Measurements from ENCODE around the gene CIROP.

- TF ChIP-seq KDM1A (IDR thresholded peaks at IDR 0.05) (no peak), POLR2AphosphoS5 (IDR thresholded peaks at IDR 0.05; ENCODE audit: control insufficient read depth, insufficient read depth, low read depth, low read length) (no peak), SMARCC2 (IDR thresholded peaks at IDR 0.05; ENCODE audit: low read depth) (no peak), FOXK1 (CRISPR knock-in tag; IDR thresholded peaks at IDR 0.05; ENCODE audit: borderline replicate concordance) (no peak), HIVEP1 (CRISPR knock-in tag; IDR thresholded peaks at IDR 0.05) (no peak), ZNF12 (CRISPR knock-in tag; IDR thresholded peaks at IDR 0.05) (no peak)
Measured at GRCh38 chr14:23131482-23131881, 26.7 kb upstream of the CIROP start.

Measured in K562 (cell line).